Breast epithelium (tissue), 3 donors: ENCODE measurements around the gene TMTC2.

Experiments used
- POLR2A ChIP-seq: fragments of 450-650 bp; IDR thresholded peaks from one replicate; pipeline ENCODE4 v1.6.1; 2016; ENCODE audit warnings: antibody characterized with exemption, mild to moderate bottlenecking, moderate library complexity
- TF ChIP-seq, protein P1 (sequence below), 3 donors: fragments of 450-650 bp; IDR thresholded peaks; one replicate each; pipeline ENCODE4 v1.5.1; 2016 to 2017; ENCODE audit warnings: antibody characterized with exemption in 3 of 3, mild to moderate bottlenecking in 3 of 3, moderate library complexity in 3 of 3

DNA sequence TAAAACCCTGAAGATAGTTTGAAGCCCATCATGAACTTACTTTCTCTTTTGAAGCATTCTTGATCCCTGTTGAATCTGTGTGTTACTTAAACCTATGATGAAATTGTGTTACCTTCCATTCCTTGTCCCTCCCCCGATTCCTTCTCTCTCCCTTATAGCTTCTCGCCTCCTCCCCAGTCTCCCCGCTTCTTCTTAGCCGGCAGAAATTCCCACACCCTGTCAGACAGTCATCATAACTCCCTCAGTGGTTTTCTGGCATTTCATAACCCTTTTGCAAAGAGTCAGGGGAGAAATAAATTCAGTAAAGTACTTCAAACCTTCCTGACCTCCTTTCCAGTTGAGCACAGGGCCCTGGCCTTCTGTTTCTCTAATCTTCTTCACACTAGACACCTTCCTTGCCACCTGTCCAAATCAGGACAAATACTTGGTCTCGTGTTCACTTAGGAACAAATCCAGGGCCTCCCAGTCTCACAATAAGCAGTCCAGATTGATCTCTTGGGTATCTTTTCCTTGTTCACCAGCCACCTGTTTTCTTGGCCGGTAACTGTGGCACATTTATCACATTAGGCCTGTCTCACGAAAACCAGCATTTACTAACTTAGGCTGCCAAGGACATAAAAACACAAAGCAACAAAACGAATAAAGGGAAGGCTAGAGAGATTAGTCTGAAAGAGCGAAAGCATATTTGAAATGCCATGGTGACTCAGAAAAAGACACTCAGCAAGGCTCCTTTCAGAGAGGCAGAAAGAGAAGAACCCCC is 355.9 kb downstream of the TMTC2 start:
- TF ChIP-seq, protein P1, sequence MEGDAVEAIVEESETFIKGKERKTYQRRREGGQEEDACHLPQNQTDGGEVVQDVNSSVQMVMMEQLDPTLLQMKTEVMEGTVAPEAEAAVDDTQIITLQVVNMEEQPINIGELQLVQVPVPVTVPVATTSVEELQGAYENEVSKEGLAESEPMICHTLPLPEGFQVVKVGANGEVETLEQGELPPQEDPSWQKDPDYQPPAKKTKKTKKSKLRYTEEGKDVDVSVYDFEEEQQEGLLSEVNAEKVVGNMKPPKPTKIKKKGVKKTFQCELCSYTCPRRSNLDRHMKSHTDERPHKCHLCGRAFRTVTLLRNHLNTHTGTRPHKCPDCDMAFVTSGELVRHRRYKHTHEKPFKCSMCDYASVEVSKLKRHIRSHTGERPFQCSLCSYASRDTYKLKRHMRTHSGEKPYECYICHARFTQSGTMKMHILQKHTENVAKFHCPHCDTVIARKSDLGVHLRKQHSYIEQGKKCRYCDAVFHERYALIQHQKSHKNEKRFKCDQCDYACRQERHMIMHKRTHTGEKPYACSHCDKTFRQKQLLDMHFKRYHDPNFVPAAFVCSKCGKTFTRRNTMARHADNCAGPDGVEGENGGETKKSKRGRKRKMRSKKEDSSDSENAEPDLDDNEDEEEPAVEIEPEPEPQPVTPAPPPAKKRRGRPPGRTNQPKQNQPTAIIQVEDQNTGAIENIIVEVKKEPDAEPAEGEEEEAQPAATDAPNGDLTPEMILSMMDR (IDR thresholded peaks at IDR 0.05): no peak
- no peak for TF ChIP-seq POLR2A
